C1 segment of cervical spinal cord (tissue), 14 donors: ENCODE measurements around the gene ABHD16A.

Experiments used
- DNase-seq, 14 donors: peaks; one replicate each; lab custom pipeline; 2025; lab: John Stamatoyannopoulos, UW

ABHD16A gene

GRCh38 chr6:31702819-31703716, at the start of gene ABHD16A:
TSS of gene ABHD16A (minus strand) at chr6:31703324. CDS start at chr6:31703281, 43 bp downstream.
- DNase-seq, result peak; percentile 79 to 99 (median 94)

- DNase-seq, result no peak
Measured at GRCh38 chr6:31752739-31753319, 49.7 kb upstream of the ABHD16A start.

DNA sequence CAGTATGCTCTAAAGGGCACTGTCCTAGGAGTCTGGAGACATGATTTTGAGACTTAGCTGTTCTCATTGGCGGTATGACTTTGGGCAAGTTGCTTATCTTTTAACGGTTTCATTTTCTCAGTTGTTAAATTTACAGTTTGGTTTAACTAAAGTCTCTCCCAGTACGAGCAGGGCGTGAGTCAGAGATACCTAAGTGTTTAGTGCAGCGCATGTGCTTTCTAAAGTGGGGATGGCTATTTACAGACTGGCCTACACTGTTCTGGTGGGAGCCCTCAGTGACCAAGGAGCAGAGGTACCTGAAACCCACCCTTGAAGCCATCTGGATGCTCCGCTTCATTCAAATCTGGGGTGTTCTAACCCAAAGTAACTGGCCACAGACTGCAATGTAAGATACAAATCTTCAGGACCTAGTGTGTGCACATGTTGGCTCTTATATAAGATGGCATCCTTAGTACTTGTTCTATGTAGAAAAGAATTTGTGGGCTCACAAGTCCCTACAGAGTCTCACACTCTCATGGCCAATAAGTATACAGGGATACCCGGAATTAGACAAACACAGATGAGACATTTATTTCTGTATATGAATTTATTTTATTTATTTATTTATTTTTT, 47.4 kb upstream of the ABHD16A start:
- DNase-seq, result no peak

GRCh38 chr6:31749301-31750036, 46.3 kb upstream of the ABHD16A start:
- no peak for DNase-seq

DNA sequence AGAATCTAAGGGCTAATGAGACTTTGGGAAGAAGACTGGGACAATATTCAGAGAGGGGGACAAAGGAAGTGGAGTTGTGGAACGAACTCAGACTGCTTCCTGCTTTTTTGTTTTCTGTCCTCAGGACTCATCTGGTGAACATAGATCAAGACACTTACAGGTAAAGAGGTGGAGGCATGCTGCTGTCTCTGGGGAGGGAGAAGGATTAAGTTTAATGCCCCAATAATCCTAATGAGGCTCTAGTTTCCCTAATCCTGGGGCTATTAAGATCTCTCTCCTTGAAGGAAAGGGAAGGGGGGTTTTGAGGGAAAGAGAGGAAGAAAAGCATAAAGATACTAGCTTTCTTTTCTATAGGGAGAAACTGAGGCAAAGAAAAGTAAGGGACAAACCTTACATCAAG, 41.3 kb upstream of the ABHD16A start:
- no peak for DNase-seq

- no peak for DNase-seq
Measured at GRCh38 chr6:31742894-31743293, 39.8 kb upstream of the ABHD16A start.

- no peak for DNase-seq
Measured at GRCh38 chr6:31741815-31742214, 38.7 kb upstream of the ABHD16A start.

DNA sequence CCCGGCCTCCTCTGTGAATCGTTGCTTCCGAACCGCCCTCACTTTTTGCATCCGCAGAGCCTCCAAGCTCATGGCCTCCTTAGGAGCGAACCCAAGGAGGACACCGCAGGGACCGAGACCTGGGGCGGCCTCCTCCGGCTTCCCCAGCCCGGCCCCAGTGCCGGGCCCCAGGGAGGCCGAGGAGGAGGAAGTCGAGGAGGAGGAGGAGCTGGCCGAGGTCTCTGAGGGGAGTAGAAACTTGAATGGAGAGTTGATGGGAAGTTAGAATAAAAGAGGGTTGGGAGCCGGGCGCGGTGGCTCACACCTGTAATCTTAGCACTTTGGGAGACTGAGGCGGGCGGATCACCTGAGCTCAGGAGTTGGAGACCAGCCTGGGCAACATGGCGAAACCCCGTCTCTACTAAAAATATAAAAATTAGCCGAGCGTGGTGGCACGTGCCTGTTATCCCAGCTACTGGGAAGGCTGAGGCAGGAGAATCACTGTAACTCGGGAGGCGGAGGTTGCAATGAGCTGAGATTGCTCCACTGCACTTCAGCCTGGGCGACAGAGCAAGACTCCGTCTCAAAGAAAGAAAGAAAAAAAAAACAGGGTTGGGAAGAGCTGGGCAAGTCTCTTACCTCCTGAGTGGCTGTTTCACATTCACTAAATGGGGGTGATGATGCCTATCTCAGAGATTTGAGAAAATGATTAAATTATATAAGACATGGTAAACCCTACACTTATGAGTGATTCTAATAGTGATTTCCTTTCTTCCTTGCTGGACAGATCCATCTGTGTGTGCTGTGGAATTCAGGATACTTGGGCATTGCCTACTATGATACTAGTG, 37.5 kb upstream of the ABHD16A start:
- peak in 2 of 14 donors; percentile 21 to 46 for DNase-seq

DNA sequence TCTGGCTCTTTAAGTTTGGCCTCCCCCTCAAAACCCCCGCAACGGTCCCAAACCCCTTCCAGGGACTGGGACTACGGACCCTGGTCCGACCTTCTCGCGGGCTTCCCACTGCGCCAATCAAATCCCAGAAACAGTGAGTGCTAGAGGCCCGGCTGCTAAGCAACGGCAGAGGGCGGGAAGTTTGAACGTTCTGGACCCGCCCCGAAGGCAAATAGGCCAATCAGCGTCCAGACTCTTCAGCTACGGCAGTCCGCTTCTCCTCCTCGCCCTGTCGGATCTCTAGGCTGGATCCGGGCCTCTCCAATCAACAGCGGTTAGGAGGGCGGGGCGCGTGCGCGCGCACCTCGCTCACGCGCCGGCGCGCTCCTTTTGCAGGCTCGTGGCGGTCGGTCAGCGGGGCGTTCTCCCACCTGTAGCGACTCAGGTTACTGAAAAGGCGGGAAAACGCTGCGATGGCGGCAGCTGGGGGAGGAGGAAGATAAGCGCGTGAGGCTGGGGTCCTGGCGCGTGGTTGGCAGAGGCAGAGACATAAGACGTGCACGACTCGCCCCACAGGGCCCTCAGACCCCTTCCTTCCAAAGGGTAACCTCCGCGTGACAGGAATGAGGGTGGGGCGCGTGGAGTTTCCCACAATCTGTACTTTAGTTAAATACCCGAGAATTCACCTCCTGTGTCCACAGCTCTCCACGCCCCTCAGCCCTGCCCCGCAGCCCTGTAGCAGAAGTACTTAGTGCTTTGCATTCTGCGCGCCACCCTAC, 36.7 kb upstream of the ABHD16A start, which contains the start of gene MSH5:
Gene MSH5, plus strand, starts transcription at position 367 of the 758 bp plus-strand sequence. CDS start 462 bp downstream, outside the sequence.
- peak; percentile 49 to 97 (median 94) for DNase-seq

GRCh38 chr6:31737991-31738979, 35.2 kb upstream of the ABHD16A start:
- peak in 5 of 14 donors; percentile 23 to 47 (median 33) for DNase-seq

DNA sequence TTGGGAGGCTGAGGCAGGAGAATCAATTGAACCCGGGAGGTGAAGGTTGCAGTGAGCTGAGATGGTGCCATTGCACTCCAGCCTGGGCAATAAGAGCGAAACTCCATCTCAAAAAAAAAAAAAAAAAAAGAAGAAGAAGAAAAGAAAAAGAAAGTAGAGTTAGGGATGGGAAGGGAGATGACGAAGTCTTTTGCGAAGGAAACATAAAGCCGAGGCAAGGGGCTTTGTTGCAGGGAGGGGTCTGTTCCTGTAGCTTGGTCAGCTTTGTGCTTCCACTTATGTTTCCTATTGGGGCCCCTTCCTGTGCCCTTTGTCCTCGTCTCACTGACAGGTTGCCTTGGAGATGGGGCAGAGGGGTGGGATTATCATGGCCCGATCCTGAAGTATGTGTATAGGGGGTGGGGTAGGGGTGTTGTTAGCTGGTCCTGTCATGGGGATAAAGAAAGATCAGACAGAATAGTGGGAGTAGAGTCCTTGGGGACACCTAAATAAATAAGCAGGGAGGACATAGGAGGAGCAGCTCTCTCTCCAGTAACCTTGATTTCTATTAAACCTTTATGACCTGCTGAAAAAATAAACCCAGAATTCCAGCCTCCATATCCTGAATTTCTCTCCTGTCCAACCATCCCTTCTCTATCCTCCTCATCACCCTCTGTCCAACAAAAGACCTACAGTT, 34.3 kb upstream of the ABHD16A start:
- no peak for DNase-seq

GRCh38 chr6:31736768-31737314, 33.7 kb upstream of the ABHD16A start:
- DNase-seq, result no peak

GRCh38 chr6:31736021-31736767, 33.1 kb upstream of the ABHD16A start, which contains the start of gene CLIC1:
TSS of gene CLIC1 (minus strand) at chr6:31736530. CDS start at chr6:31736300, 230 bp downstream.
- DNase-seq, result peak in 8 of 14 donors; percentile 30 to 74 (median 48)

DNA sequence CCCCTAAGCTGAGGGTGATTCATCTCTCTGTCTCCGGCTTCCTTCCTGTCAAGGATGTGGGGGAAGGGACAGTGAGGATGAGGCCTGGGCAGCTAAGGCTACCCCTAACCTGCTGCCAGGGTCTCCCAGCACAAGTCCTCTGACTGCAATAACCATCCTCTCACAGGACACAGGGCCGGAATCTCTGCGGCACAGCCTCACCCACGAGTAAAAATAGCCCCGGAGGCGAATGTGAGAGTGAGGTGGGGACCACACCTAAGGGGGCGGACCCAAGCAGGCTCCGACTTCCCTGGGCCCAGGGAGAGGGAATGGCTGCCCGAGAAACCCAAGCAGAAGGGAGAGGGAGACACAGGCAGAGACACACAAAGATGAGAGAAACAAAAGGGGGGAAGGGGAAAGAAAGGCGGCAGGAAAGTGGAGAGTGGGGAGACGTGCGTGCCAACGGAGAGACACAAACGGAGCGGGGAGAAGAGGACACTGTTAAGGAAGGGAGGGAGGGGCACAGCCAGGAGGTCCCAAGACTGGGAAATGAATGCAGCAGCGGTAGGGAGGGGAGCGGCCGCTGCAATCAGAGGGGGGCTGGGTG, 31.8 kb upstream of the ABHD16A start:
- DNase-seq, result peak in 3 of 14 donors; percentile 21 to 49 (median 29)

- DNase-seq, result no peak
Measured at GRCh38 chr6:31734247-31734820, 31.2 kb upstream of the ABHD16A start.

DNA sequence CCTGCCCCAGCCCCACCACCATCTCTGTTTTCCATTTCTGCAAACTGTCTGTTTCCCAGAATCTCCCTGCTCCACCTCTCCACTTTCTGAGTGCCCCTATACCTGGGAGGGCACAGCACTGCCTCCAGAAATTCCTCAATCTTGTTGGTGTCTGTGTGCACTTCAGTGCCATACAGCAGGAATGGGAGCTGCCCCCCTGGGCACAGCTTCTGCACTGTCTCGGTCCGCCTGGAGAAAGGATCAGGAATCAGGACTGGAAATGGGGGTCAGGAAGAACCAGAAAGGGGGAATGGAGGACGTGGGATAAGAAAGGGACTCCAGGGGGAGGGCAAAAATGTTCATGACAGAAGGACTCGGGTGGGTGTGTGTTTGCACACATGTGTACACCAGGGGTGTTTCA, 30.6 kb upstream of the ABHD16A start:
- DNase-seq, result no peak
